Hematopoietic multipotent progenitor cell treated with erythropoietin and hydrocortisone succinate and interleukin-3 and kit ligand, for 6 days (in vitro differentiated cells): Measurements from ENCODE around the gene SUN1.
A peak's percentile ranks its signal among the peaks of the same experiment; 100 is the strongest.
"Not testable (repeated sequence)": the region's sequence is repeated elsewhere in the genome, so short reads cannot be mapped to it uniquely, and the experiment has no call there.

ENCODE experiments used
- DNase-seq: peaks from one replicate; pipeline ENCODE4 v3.0.0-alpha.2; 2015

SUN1 gene

DNA sequence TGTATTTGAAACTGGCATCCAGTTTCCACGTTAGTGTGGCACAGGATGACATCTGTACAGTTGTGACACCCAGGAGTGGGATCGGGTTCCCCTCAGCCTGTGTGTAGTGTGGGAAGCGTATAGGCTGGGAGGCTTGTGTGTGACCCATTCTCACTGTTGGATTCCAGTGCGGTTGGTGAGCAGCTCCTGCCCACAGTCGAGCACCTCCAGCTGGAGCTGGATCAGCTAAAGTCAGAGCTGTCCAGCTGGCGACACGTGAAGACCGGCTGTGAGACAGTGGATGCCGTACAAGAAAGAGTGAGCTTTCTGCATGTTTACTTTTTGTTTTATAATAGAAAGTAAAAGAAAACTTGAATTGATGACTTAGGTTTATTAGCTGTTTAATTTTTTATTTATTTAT is 25.4 kb downstream of the SUN1 start:
- no peak for DNase-seq

DNA sequence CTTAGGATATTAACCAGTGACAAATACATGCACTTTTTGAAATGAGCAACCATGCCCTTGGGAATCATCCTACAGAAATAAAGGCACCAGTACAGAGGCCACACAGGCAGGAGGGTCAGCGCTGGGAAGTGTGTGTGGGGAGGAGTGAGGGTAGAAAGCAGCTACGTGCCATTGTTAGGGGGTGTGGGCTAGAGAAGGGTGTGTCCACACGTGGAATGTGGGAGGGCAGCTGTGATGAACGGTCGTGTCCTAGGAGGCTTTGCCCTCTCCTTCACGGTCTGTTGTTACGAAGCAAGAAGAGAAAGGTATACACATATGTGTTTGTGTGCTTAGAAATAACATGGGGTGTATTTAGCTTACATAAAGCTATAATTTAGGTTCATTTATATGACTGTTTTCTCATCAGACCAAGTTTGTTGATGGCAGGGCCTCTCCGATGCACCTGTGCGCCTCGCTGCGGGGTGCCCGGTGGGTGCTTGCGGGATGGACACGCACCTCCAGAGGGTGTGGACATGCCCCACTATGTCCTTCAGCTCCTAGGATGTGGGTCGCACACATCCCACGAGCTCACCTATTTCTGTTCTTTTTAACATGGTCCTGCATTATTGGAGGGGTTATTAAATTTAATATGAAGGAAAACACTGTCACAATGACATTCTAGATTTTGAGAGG is 27.2 kb downstream of the SUN1 start:
- no peak for DNase-seq

DNA sequence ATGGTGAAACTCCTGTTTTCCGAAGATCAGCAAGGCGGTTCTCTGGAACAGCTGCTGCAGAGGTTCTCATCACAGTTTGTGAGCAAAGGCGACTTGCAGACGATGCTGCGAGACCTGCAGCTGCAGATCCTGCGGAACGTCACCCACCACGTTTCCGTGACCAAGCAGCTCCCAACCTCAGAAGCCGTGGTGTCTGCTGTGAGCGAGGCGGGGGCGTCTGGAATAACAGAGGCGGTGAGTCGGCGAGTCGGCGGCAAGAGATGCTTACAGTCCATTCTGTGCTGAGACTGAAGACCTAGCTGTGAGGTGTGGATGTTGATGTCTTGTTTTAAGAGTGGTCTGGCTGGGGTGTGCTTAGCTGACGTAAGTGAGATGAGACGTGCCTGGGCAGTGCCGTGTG is 27.9 kb downstream of the SUN1 start:
- no peak for DNase-seq

DNA sequence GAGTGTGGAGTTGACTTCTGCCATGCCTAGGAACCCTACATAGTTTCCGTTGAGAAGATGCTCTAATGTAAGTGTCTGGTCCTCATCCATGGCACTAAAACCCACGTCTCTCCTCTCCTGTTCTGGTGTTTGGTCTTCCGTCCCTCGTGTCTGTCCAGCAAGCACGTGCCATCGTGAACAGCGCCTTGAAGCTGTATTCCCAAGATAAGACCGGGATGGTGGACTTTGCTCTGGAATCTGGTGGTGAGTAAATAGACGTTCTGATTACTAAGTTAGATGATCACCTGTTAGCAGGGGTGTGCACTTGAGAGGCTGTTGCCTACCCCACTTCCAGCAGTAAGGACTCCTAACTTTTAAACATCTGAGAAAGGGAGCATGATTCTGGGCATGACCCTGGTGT is 28.9 kb downstream of the SUN1 start:
- DNase-seq = no peak

DNA sequence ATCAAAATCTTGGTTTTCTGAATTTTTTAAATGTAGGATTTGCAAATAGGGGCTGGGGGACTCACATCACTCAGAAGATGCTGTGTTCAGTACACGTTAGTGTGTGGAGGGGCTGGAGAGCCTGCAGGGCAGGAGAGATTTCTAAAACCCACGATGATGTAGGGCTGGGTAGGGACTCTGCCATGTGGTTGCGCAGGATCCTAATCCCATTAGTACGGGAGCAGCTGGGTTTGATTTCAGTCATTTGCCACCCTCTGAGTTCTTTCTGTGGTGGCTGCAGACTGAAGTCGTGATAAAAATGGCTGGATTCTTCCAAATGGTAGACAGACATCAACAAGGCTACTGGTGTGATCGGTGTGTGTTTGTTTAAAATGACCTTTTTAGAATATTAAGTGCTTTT is 29.9 kb downstream of the SUN1 start:
- DNase-seq = no peak

DNA sequence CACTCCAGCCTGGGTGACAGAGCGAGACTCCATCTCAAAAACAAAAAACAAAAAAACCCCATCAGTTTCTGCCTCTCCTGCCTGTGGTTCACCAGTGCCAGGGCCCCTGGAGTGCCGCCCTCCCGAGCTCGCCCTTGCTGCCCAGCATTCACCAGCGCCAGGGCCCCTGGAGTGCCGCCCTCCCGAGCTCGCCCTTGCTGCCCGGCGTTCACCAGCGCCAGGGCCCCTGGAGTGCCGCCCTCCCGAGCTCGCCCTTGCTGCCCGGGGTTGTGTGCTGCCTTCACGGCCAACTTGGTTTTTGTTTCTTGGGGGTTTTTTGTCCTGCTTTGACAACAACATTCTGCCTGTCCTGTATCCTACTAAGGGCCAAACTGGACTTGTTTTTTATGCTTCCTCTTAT is 30.8 kb downstream of the SUN1 start:
- no peak for DNase-seq

DNA sequence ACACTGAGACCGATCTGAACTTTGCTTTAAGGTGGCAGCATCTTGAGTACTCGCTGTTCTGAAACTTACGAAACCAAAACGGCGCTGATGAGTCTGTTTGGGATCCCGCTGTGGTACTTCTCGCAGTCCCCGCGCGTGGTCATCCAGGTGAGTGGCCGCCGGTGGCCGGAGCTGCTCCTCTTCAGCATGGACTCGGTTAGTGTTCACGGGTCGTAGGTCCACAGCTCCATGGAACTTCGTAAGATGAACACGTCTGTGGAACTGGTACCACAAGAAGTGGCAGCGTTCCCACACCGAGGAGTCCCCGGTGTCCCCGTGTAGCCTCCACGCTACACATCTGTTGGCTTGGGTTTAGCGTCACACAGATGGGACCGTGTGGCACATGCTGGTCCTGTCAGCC is 33.6 kb downstream of the SUN1 start:
- no peak for DNase-seq

DNA sequence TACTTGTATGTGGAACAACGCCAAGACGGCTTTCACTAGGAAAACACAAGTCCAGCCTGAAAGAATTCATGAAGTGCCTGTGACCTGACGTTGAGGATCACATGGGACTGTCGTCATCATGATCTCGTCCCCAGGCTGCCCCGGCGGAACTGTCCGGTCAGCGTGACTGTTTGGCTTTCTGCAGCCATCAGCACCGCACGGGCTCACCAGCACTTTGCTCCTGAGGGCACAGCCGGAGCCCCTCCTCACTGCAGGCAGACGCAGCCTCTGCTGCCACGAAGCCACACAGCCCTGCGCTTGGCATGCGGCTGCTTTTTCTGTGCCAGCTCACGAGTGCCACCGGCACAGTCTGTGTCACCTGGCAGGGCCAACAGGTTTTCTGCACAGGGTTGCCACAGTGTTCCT is 34.7 kb downstream of the SUN1 start:
- DNase-seq = no peak

DNA sequence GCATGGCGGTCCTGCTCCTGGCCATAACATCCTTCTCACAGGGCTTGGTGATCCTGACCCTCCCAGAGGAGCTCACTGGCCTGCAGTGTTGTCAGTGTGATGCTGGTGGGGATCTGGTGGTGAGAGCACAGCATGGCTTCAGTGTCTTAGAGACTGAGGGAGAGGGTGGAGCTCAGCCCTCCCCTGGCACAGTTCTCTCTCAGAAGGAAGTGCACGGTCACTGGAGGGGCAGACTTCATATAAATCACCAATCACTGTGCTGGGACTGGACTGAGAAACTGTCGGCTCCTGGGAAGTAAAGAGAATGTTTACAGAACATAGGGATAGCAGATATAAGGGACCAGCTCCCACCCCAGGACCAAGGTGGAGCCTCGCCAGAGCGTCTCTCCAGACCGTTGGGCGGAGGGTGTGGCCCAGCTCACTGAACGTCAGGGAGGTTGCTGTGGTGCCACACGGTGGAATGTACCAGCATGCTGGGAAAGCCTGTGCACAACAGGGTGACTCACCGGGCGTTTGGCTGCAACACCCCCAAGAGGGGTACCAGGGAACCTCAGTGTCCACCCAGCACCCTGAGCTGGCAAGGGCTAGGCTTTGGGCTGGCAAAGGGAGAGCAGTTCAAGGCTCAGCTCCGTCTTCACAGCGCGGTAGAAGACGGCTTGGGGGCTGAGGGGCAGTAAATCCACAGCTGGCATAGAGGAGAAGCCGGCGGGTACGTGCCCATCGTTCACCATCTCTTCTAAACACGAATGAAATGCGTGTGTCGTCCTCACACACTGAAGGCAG is 35.3 kb downstream of the SUN1 start:
- peak; percentile 81 for DNase-seq

DNA sequence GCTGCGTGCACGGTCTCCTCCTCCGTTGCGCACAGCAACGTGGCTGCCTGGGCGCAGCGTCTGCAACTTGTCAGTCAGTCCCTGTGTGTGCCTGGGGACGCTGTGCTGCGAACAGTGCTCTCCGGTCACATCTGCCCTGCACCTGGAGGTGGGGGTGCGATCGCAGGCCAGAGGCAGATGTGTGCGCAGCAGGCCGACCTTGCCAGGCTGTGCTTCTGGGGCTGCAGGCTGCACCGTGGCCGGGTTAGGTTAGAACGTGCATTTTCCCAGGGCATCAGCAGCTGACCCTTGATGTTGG is 35.9 kb downstream of the SUN1 start:
- DNase-seq = no peak

DNA sequence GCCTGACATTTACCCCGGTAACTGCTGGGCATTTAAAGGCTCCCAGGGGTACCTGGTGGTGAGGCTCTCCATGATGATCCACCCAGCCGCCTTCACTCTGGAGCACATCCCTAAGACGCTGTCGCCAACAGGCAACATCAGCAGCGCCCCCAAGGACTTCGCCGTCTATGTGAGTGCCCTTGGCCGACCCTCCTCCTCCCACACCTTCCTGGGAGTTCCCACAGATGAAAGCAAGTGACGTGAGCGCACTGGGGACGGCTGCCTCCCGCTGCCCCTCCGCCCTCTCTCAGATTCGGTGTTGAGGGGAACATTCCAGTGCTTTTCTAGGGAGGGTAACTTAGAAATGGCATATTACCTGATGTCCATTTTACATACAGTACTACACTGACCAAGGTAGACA is 37.1 kb downstream of the SUN1 start:
- no peak for DNase-seq

DNA sequence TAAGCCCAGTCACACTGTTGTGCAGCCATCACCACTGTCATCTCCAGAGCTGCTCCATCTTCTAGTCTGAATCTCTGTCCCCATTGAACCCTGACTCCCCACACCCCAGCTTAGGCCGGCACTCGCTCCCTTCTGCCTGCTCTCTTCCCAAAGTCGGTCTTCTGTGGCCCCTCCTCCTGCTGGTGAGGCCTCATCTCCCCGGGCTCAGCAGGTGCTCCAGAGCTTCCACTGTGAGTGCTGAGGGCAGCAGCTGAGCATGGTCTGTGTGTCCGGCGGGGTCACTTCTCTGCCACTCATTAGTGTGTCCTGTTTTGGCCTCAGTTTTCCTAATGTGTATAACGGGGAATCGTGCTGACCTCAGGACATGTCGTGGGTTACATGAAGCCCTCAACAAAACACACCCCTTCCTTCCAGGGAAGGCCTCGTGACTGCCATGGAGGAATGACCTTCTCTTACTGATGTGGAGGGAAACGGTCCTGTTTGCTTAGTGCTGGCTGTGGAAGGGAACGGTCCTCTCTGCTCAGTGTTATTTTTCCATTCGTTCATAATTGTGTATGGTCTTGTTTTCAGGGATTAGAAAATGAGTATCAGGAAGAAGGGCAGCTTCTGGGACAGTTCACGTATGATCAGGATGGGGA is 39.7 kb downstream of the SUN1 start:
- DNase-seq = no peak

DNA sequence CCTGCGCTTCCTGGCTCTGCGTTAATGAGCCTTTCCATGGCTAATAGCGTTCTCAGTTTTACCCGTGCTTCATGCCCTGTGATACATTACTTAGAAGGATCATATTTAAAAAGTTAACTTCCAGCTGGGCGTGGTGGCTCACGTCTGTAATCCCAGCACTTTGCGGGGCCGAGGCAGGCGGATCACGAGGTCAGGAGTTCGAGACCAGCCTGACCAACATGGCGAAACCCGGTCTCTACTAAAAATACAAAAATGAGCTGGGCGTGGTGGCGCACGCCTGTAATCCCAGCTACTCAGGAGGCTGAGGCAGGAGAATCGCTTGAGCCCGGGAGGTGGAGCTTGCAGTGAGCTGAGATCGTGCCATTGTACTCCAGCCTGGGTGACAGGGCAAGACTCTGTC is 40.4 kb downstream of the SUN1 start:
- DNase-seq = not testable (repeated sequence)

DNA sequence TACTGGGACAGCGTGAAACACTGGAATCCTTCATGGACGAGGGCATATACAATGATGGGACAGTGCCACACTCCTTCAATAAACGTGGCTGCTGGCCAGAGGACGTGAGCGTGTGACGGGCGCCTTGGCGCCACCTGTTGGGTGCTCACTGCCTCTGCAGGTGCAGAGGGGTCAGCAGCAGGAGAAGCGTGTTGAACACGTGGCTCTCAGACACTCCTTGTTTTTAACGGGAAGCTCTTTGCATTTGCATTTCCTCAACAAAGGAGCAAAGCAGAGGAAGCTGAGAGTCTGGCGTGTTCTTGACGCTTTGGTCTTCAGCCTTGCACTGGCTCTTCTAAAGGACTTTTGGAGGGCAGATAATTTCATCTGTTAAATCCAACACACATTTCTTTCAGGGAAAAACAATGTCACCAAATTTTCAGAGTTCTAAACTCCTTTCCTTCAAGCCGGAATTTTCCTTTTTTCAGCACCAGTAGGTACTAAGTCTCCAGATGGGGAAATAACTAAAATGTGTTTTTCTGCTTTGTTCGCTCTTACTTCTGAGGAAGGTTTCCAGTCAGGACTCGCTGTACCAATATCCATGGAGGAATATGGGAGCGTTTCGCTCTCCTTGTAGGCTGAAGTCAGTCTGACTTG is 41.2 kb downstream of the SUN1 start:
- DNase-seq = peak; percentile 93

DNA sequence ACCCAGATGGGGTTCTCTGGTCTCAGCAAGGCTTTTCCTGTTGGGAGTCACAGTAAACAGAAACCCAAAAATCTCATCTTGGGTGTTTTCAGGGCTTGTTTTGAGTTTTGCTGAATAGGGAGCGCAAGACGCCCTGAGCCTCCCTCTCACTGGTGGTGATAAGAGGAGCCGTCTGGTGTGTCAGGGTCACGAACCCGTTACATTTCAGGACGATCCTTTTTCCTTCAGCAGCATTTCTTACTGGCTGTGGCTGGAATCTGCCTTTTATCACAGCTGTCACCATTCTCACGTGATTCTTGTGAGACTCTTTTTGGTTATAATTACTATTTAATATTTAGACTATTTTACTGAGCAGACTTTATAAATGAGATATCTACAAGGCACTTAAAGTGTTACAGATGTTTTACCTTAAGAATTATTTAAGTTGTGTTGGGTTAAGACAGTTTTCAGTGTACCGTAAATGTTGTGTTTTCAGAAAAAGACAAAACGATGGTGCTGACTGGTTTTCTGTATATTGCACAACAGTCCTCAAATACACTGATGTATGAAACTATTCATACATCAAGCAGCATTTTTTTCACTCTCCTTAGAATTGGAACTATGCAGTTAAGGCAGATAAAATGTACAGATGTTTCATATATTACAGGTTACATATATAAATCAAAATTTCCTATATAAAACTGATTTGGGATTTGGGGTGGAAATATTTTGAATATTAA is 41.9 kb downstream of the SUN1 start:
- peak; percentile 49 for DNase-seq

DNA sequence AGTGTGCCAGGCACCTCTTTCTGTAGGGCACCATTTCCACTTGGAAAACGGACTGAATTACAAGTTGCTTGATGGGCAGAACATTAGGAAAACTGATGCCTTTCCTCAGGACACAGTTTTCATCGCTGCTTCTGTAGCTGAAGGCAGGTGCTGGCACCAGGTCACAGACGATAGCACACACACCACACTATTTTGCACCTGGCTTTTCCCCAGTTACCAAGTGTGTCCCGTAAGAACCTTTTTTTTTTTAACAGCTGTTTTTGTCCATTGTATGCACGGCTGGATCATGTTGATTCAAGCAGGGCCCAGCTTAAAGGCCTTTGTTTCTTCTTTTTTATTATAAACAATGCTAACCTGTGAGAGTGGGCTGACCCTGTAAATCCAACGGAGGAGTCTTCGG is 42.8 kb downstream of the SUN1 start:
- DNase-seq = no peak

DNA sequence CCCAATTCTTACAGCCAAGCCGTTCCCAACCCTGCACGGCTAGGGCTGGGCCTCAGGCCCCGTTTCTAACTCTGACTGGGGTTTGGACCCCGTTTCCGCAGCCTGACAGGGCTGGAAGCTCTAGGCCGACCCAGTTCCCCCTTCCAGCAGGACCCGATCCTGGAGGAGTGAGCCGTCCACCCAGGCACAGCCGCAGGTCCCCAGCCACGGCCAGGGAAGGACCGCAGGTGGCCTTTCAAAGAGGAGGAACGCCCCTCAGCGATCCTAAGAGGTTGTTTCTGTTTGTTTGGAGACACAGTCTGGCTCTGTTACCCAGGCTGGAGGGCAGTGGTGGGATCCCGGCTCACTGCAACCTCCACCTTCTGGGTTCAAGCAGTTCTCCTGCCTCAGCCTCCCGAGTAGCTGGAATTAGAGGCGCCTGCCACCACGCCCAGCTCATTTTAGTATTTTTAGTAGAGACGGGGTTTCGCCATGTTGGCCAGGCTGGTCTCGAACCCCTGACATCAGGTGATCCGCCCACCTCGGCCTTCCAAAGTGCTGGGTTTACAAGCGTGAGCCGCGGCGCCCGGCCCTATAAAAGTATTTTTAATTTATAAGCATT is 43.3 kb downstream of the SUN1 start:
- DNase-seq = no peak

DNA sequence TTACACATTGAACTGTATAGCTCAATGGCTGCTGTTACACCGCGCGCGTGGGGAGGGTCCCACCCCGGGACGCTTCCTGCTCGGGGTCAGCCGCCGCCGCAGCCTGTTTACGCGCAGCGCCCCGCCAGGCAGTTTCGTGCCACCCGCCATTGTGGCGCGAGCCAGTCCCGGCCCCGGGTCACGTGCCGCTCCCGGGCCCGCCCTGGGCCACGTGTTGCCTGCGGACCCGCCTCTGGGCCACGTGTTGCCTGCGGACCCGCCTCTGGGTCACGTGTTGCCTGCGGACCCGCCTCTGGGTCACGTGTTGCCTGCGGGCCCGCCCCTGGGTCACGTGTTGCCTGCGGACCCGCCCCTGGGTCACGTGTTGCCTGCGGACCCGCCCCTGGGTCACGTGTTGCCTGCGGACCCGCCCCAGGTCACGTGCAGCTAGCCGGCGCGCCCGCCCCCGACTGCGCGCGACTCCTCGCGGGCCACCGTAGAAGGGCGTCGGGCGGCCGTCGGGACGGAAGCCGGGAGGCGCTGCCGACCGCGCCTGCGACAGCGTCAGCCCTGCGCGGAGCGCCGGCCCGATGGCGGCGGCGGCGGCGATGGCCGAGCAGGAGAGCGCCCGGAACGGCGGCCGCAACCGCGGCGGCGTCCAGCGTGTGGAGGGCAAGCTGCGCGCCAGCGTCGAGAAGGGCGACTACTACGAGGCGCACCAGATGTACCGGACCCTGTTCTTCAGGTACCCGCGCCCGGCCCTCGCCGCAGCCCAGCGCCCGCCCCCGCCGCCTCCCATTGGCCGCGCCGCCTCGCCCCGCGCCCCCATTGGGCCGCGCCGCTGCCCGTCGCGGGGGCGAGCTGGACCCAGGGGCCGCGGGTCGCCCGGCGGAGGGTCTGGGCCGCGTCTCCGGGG is 44.0 kb downstream of the SUN1 start, which contains the start of gene GET4:
Gene GET4 (plus strand): TSS at position 478 of the 895 bp plus-strand sequence. CDS start 92 bp downstream, at position 570.
- peak; percentile 95 for DNase-seq

DNA sequence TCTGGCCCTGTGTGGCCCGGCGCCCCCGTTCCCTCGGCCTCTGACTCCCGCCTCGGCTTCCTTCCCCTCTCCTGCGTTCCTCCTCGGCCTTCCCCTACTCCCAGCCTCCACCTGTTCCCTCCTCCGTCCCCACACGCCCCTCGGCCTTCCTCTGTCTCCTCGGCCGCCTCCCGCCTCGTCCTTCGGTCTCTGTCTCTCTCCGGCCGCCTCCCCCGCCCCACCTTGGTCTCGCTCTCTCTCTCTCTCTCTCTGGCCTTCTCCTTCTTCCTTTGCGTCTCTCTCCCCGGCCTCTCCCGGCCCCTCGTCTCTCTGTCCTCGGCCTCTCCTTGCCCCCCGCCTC is 44.7 kb downstream of the SUN1 start:
- peak; percentile 68 for DNase-seq

DNA sequence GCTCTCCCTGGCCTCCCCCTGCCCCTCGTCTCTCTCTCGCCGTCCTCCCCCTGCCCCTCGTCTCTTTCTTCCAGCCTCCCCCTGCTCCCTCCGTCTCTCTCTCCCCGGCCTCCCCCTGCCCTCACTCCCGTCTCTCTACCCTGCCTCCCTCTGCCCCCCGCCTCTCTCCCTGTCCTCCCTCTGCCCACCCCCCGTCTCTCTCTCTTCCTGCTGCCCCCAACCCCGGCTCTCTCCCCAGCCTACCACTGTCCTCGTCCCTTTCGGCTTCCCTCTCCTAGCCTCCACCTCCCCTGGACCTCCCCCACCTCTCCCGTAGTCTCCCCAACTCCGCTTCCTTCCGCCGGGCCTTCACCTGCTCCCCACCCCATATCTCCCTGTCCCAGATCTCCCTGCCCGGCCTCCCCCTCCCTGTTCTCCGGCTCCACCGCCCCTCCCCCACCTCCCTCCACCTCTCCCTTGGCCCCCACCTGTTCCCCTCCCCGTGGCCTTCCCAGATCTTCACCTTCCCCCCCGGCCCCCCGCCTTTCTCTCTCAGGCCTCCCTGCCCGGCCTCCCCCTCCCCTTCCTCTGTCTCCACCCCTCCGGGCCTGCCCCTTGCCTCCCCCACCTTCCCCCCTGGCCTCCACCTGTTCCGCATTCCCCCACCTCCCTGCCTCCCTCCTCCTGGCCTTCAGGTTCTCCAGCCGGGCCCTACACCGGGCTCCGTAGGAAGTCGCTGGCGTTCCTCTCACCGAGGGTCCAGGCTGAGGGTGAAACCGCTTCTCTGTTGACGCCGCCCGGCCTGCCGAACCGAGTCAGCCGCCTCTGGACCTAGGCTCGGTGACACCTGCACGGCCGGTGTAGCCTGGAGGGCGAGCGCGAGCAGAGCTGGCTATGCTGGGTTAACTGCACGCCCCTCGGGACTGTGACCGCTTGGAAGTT is 45.3 kb downstream of the SUN1 start:
- DNase-seq = peak; percentile 62

DNA sequence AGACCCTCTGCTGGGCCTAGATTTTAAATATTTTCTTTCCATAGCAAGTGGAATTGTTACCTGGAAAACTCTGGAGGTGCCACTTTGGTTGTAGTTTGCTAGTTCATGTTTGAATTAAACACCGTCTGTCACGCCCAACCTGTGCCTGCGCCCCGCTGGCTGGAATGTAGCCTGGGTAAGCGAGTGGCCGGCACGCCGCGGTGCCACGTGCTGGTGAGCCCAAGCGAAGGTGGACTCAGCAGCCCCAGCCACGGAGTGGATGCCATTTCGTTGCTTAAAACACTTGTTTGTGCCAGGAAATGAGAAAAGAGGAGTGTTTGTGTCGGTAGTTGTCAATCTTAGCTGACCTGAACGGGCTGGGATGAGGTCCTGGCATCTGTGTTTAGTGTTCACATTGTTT is 46.8 kb downstream of the SUN1 start:
- DNase-seq = no peak
